HuH-7 (cell line): ENCODE measurements around the gene AIFM3.
"Not testable (repeated sequence)": the region's sequence is repeated elsewhere in the genome, so short reads cannot be mapped to it uniquely, and the experiment has no call there.

Experiments
- DNase-seq: peaks from one replicate; pipeline ENCODE4 v3.0.0; 2011; ENCODE audit warnings: low spot score

Gene AIFM3, protein sequence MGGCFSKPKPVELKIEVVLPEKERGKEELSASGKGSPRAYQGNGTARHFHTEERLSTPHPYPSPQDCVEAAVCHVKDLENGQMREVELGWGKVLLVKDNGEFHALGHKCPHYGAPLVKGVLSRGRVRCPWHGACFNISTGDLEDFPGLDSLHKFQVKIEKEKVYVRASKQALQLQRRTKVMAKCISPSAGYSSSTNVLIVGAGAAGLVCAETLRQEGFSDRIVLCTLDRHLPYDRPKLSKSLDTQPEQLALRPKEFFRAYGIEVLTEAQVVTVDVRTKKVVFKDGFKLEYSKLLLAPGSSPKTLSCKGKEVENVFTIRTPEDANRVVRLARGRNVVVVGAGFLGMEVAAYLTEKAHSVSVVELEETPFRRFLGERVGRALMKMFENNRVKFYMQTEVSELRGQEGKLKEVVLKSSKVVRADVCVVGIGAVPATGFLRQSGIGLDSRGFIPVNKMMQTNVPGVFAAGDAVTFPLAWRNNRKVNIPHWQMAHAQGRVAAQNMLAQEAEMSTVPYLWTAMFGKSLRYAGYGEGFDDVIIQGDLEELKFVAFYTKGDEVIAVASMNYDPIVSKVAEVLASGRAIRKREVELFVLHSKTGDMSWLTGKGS

DNA sequence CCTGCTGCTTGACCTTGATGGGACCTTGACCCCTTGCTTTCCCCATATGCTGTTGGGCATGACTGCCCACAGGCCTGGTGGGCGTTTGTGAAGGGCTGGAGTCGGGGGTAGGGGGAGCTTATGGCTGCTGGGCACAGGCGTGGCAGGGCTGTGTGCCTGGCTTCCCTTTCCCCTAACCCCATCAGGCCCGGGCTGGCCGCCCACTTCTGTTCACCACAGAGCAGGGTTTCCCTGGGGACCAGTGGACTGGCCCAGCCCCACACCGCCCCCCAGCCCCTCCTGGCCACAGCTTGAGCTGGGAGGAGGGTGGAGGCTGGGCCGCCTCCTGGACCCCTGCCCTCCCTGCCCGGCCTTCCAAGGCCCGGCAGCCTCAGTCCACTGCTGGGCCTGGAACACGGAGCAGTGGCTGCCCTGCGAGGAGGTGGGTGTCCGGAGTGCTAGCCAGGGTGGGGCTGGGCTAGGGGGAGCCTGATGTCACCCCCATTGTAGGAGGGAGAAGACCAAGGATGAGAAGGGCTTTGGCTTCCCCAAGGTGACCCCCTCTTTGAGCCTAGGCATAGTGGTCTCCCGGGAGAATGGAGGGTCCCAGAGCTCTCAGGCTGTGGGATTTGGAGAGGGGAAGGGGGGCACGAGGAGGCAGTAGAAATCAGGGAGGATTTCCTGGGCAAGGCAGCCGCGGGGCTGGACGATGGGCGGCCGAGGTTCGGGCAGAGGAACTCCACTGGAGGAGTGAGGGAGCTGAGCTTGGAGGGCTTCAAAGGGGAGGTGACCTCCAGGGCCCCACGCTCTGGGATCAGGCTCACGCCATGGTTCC lies at the start of gene AIFM3:
Gene AIFM3 (plus strand): TSS at position 373 of the 814 bp plus-strand sequence. CDS start 690 bp downstream, outside the sequence.
- DNase-seq = no peak

DNA sequence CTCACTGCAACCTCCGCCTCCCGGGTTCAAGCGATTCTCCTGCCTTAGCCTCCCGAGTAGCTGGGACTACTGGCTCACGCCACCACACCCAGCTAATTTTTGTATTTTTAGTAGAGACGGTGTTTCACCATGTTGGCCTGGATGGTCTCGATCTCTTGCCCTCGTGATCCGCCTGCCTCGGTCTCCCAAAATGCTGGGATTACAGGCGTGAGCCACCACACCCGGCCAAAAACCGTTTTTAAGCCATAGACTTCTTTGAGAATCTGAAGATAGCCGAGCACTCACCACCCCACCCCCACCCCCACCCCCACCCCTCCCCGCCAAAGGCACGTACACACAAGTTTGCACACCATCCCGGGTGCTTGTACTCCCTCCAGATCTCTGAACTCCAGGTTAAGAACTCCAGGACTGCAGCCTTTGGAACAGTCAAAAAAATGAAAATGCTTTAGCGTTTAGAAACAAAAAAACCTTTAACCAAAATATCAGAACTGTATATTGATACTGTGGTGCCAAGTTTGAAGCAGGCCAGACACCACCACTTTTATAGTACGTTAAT lies 48.3 kb upstream of the AIFM3 start:
- DNase-seq = no peak

DNA sequence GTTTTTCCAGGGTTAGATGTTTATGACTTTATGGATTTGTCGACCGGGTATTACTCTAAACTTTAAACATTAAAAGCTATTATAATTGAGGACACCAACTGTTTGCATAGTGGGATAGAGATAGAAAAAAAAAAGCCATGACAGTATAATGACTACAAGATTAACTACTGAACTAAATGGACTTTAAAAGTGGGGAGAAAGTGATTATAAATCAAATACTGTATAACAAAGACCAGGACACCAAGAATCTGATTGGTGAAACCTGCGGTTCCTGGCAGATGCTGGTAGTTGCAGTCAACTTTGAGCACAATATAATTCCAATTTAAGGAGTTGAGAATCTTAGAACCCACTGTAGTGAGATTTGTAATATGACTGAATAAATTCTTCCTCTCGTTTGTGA lies 47.3 kb upstream of the AIFM3 start:
- DNase-seq = no peak

DNA sequence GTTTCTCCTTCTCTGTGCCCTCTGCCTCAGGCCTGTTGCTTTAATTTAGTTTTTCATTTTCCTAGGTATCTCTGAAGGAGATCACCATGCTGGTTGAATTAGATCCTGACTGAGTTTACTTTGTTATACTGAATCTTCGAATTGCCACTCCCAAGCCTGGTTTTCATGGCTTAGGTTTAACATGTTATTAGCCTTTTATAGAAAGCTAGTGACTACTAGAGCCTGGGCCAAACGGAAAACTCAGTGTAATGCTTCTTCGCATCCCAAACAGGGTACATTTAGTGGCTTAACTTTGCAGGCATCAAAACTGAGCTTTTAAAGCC lies 46.2 kb upstream of the AIFM3 start:
- DNase-seq = no peak

DNA sequence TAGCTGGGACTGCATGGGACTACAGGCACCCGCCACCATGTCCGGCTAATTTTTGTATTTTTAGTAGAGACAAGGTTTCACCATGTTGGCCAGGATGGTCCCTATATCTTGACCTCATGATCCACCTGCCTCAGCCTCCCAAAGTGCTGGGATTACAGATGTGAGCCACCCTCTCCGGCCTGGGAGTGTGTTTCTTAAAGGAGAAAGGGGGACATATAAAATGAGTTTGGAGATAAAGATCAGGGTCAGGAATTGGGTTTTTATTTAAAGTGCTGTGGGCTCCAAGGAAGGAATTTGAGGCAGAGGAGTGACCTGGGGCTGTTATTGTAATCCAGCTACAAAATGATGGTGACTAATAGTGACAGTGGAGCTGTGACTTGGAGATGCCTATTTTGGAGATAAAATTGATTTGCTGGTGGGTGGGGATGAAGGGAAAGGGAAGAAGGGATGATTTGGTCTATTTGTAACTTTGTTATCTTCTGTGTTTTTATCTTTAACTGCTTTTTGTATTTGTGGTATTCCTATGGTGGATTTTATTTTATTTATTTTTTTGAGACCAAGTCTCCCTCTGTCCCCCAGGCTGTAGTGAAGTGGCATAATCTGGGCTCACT lies 44.8 kb upstream of the AIFM3 start:
- DNase-seq = no peak

DNA sequence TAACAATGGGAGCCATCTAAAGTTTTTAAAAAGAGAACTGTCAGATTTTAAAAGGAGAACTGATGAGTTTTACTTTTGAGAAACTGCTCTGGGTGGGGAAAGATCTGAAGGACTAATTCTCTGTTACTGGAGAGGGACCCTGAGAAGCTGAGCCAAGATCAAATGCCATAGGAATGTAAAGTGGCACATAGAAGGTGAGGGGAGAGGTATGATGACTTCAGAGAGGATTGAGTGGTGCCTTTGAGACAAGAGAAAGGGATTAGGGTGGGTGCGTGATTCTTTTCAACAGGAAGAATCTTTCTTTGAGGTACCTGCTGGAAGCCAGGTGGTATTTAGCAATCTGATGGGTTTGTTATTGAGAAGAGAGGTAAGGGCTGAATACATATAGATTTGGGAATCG lies 40.8 kb upstream of the AIFM3 start:
- no peak for DNase-seq

DNA sequence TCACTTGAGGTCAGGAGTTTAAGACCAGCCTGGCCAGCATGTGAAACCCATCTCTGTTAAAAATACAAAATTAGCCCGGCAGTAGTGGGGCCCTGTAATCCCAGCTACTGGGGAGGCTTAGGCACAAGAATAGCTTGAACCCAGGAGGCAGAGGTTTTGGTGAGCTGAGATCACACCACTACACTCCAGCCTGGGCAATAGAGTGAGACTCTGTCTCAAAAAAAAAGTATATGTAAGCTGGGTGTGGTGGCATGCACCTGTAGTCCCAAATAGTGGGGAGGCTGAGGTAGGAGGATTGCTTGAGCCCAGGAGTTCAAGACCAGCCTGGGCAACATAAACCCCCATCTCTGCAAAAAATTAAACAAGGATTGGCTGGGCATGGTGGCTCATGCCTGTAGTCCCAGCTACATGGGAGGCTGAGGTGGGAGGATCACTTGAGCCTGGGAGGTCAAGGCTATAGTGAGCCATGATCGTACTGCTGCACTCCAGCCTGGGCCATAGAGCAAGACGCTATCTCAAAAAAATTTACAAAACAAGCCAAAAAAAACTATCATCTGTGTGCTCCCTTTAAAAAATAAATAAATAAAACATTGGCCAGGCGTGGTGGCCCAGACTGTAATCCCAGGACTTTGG lies 39.0 kb upstream of the AIFM3 start:
- no peak for DNase-seq

DNA sequence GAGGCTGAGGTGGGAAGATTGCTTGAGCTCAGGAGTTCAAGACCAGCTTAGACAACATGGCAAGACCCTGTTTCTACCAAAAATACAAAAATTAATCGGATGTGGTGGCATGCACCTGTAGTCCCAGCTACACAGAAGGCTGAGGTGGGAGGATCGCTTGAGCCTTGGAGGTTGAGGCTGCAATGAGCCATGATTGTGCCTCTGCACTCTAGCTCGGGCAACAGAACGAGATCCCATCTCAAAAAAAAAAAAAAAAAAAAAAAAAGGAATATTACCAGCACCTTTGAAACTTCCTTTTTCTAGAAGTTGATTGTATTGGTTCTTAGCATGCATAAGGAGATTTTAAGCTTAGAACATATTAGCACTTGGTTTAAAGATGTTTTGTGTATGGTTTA lies 38.5 kb upstream of the AIFM3 start:
- no peak for DNase-seq

DNA sequence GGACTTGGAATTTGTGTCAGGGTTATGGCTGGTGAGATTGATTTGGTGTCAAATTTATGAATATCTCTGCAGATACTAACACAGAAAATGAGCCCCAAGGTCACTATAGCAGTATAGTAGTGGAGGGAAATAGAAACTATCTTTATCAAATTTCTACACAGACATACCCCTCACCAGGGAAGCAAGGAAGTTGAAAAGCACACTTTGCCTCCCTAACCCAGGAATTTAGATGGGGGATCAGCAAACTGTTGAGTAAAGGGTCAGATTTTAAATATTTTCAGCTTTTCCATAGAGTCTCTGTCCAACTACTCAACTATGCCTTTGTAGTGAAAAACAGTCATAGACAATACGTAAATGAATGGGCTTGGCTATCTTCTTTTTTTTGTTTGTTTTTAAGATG lies 37.1 kb upstream of the AIFM3 start:
- no peak for DNase-seq

DNA sequence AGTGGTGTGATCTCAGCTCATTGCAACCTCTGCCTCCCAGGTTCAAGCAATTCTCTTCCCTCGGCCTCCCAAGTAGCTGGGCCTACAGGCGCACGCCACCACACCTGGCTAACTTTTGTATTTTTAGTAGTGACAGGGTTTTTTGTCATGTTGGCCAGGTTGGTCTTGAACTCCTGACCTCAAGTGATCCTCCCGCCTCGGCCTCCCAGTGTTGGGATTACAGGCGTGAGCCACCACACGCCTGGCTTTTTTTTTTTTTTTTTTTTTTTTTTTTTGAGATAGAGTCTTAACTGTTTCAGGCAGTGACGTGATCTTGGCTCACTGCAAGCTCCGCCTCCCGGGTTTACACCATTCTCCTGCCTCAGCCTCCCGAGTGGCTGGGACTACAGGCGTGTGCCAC lies 36.6 kb upstream of the AIFM3 start:
- not testable (repeated sequence) for DNase-seq

DNA sequence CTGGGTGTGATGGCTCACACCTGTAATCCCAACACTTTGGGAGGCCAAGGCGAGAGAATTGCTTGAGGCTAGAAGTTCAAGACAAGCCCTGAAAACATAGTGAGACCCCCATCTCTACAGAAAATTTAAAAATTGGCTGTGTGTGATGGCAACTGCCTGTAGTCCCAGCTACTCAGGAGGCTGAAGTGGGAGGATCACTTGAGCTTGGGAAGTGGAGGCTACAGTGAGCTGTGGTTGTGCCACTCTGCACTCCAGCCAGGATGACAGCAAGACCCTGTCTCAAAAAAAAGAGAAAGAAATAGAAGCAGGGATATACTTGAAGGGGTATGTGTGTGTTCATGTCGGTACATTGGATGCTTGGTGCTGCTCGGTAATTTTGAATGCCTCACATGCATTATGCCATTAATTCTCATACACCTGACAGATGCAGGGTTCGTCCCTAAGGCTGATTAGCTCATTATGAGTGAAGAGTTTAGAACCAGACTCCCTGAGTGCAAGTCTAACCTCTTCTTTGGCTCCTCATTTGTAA lies 35.9 kb upstream of the AIFM3 start:
- DNase-seq = no peak

DNA sequence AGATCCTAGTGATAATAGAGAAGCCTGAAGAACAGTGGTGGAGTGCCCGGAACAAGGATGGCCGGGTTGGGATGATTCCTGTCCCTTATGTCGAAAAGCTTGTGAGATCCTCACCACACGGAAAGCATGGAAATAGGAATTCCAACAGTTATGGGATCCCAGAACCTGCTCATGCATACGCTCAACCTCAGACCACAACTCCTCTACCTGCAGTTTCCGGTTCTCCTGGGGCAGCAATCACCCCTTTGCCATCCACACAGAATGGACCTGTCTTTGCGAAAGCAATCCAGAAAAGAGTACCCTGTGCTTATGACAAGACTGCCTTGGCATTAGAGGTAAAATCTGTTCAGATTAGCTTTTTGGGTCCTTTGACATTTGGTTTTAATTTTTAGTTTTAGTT lies 33.1 kb upstream of the AIFM3 start:
- no peak for DNase-seq

DNA sequence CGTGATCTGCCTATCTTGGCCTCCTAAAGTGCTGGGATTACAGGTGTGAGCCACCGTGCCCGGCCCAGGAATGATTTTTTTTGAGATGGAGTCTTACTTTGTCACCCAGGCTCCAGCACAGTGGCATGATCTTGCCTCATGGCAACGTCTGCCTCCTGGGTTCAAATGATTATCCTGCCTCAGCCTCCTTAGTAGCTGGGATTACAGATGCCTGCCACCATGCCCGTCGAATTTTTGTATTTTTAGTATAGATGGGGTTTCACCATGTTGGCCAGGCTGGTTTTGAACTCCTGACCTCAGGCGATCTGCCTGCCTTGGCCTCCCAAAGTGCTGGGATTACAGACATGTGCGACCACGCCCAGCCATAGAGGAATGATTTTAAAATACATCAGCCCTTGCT lies 32.0 kb upstream of the AIFM3 start:
- not testable (repeated sequence) for DNase-seq

DNA sequence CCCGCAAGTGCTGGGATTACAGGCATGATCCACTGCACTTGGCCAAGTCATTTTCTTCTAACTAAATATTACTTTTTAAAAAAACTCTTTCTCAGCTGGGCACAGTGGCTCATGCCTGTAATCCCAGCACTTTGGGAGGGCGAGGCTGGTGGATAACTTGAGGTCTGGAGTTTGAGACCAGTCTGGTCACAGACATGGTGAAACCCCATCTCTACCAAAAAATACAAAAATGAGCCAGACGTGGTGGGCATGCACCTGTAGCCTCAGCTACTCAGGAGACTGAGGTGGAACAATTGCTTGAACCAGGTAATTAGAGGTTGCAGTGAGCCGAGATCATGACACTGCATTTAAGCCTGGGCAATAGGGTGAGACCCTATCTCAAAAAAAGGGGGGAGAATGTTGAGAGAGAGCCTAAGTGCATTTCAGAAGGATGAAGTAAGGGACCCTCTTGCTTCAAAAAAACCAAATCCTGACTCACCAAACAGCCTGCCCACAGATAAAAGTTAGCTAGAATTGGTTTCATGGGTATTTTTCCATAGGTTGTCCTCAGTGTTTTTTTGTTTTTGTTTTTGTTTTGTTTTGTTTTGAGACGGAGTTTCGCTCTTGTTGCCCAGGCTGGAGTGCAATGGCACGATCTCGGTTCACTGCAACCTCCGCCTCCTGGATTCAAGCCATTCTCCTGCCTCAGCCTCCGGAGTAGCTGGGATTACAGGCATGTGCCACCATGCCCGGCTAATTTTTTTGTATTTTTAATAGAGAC lies 31.1 kb upstream of the AIFM3 start:
- DNase-seq = not testable (repeated sequence)

DNA sequence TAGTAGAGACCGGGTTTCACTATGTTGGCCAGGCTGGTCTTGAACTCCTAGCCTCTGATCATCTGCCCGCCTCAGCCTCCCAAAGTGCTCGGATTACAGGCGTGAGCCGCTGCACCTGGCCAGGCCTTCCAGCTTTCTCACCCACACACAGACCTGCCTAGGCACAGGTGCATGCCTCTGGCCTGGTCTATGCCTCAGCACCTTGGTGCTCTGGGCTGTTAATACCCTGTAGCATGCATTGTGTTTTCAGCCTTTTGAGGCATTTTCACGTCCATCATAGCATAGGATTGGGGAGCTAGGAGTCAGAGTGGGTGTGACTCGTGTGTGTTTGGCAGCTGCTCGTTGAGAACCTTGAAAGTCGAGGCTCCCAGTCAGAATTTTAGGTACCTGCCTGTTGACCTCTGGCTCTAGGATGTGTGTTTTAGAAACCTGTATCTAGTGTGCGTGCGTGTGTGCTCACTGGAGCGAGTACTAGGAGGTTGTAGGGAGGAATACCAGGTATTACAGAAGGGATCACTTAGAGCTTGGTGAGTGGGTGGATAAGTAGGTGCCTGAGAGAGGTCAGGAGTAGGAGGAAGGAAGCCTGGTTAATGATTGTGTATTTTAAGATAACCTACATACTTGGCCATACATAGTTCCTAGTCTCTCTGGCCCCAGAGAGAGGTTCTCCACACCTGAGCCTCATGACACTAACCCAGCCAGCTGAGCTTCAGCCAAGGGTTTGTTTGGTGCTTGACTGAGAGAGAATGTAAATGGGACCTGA lies 29.8 kb upstream of the AIFM3 start:
- DNase-seq = no peak

DNA sequence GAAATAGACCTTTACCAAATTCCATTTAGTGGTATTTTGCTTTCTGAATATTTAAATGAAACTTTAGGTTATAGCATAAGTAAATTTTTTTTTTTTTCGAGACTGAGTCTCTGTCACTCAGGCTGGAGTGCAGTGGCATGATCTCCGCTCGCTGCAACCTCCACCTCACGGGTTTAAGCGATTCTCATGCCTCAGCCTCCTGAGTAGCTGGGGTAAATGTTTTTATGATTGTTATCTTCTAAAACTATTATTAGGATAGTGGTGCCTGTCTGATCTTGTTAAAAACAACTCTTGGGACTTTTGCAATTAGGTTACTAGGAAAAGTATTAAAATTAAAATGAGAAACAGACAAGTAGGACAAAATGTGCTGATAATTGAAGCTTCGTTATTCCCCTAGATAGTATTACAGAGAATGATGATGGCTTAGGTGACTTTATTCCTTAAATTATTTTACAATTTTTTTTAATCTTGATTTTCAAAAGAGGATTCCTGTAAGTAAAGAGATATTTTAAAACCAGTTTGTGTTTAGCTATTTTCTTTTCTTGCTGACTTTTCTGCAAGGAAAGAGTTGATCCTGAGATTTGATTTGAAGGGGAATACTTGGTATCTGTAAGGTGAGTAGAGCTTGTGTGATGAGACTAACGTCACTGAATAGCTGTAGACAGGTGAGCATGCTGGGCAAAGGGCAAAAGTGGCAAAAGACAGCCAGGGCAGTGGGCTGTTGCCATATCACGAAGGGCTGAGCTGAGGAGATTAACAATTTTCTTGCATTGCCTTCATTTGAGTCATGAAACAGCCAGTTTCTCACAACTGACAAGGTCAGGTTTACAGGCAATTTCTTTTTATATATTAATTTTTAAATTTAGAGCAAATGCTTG lies 29.0 kb upstream of the AIFM3 start:
- DNase-seq = no peak

DNA sequence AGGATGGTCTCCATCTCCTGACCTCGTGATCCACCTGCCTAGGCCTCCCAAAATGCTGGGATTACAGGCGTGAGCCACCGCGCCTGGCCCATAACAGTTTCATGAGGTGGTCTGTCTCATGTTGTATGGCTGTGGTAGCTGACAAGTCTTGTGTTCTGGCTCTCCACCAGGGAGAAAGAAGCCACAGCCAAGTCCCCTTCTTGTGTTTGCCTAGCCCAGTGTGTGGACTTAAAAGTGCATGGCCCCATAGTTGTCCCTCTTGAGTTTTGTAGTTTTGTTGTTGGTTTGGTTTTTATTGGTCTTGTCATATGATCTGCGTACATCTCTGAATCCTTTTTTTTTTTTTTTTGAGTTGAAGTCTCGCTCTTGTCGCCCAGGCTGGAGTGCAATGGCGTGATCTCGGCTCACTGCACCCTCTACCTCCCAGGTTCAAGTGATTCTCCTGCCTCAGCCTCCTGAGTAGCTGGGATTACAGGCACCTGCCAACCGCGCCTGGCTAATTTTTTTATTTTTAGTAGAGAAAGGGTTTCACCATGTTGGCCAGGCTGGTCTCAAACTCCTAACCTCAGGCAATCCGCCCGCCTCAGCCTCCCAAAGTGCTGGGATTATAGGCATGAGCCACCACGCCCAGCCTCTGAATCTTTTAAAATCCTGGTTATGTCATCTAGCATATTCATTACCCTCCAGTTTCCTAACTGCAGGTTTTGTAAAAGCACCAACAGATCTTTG lies 27.4 kb upstream of the AIFM3 start:
- not testable (repeated sequence) for DNase-seq

DNA sequence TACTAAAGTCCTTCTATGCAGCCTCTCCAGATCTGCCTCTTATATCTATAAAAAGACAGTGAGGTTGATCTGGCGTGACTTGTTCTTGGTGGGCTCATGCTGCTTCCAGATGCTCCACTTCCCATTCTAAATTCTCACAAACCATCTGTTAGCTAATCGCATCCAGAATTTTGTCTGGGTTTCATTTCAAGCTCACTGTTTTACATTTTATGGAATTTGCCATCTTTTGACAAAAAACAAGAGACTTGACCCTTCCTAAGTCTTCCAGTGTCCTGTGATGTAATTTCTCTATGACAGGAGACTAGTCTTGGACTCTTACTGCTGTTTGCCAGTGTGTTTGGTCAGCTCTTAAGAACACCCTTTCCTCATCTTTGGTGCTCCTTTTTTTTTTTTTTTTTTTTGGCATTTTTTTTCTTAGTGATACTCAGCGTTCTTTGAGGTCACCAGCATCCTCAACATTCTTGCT lies 26.8 kb upstream of the AIFM3 start:
- no peak for DNase-seq
